Activated CD8-positive, alpha-beta memory T cell treated with anti-CD3 and anti-CD28 coated beads, Interleukin-2, amount 50 U/mL, for 1 hour (primary cell): Measurements from ENCODE around the gene PLSCR4.
"Not testable (repeated sequence)": the region's sequence is repeated elsewhere in the genome, so short reads cannot be mapped to it uniquely, and the experiment has no call there.

ENCODE experiments used
- DNase-seq: peaks from one replicate; pipeline ENCODE4 v3.0.0-alpha.2; 2020; ENCODE audit errors: extremely low read depth

Gene PLSCR4

DNA sequence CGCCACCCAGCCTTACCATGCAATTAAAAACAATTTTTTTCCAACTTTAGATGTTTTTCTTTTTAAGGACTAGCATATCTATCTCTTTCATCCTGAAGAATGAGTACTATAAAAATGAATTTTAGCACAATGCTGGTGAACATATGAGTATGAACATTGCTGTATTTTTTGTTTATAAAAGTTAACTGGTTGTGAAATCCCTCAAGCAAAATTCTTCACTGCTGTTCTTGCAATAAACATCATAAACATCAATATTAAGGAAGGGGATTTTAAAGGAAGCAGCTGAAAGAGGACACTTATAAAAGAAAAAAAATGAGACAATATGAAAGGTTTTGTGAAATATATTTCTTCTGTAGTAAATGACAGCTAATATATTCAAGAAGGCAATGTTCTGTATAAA lies 3.0 kb downstream of the PLSCR4 start:
- no peak for DNase-seq

DNA sequence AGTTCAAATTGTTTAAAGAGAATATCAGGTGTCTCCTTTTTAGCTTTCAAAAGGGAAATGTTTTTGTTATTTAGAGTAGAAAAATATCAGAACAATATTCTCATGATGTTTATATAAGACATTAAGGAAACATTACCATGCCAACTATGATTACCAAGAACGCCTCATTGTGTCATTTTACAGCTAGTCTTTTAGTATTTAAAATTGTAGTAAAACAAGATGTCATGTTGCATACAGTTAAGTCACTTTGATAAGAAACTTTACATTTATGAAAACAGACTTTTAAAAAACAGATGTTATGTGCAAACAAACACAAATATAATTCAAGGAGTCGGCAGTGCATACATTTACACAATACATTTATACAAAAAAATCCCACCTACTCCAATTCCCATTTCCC lies 4.4 kb downstream of the PLSCR4 start:
- no peak for DNase-seq

DNA sequence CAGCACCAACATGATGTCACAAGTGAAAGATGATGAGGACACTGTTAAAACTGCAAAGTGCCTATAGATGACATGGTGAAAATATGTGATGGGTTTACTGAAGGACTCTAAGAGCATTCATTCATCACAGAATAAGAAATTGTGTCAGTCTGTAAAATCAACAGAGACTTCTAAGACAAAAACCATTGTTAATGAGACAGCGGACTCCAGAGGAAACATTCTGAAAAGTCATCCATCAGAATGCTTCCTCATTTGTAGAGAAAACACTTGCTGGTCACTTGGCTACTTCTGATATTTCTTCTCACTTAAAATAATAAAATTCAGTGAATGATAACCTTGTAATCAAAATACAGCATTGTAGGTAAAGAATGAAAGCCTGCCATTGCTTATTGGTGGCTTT lies 7.3 kb downstream of the PLSCR4 start:
- DNase-seq: no peak

DNA sequence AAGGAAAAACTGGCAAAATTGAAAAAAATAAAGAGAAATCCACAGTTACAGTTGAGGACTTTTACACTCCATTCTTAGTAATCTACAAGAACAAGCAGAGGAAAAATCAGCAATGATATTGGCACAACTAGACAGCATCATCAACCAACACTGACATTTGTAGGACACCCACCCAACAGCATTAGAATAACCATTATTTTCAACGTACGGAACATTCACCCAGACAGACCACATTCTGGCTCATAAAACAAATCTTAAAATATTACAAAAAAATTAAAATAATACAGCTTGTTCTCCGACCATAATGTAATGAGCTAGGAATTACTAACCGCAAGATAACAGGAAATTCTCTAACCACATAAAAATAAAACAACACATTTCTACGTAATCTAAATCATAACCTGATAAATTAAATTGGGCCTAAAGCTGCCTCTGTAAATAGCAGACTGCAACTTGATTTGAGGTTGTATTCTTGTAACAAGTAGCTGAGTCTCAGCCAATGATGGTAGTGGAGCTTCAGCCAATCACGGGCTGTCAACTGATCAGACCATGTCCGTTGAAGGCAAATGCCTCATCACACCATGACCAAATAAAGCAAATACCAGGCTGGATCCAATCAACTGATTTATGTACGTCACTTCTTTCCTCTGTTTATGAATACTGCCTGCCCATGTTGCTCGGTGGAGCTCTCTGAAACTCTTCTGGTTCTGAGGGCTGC lies 9.2 kb downstream of the PLSCR4 start:
- DNase-seq: no peak

DNA sequence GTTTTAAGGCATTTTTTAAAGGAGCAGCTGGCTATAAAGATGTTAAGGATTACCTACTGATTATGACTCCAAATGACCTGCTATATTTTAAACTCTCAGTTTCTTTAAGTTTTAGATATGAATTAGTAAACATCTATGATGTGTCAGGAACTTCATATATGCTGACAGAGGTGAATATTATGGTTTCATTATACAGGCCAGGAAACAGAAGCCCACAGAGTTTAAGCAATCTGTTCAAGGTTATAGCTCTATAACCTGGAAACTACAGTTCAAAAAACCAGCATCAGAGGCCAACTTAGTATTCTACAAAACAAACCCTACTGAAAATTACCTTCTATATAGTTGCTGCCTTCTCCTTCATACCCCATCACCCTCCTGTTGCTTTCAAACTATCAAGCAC lies 17.4 kb downstream of the PLSCR4 start:
- no peak for DNase-seq

DNA sequence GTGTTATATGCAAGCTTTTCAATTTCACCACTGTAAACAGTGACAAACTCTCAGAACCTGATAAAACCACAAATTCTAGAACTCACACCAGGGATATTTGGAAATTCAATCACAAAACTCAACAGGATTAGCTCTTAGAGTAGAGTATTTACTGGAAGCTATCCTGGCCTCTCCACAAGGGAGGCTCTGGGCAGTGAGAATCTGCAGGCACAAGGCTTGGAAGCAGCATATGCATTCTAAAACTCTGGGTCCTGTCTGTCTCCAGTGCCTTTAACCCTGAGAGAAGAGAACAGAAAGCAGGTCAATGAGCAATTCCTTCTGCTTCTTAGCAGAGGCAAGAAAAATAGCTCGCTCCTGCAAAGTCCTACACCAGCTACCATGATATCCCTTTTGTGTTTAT lies 23.4 kb downstream of the PLSCR4 start:
- DNase-seq: no peak

DNA sequence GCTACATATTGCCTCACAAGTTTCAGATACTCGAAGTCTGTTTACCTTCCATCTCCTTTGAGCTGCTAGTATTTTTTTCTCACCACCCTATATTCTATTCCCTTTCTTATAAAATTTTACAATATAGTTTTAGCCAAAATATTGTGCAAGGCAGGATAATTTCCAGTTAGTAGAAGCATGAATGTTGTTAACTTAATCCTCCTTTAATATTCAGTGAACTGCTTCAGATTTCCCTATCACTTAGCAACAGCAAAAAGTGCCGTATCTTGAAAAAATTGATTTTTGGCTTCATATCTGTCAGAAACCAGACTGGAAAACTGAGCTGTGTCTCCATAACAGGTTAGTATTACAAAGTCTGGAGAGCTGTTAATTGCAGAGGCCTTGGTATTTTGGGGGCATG lies 24.0 kb downstream of the PLSCR4 start:
- DNase-seq: no peak

DNA sequence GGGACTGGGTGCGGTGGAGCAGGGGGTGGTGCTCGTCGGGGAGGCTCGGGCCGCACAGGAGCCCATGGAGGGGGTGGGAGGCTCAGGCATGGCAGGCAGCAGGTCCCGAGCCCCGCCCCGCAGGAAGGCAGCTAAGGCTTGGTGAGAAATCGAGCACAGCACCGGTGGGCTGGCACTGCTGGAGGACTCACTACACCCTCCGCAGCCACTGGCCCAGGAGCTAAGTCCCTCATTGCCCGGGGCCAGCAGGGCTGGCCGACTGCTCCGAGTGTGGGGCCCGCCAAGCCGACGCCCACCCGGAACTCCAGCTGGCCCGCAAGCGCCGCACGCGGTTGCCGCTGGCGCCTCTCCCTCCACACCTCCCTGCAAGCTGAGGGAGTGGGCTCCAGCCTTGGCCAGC lies 25.4 kb downstream of the PLSCR4 start:
- not testable (repeated sequence) for DNase-seq

DNA sequence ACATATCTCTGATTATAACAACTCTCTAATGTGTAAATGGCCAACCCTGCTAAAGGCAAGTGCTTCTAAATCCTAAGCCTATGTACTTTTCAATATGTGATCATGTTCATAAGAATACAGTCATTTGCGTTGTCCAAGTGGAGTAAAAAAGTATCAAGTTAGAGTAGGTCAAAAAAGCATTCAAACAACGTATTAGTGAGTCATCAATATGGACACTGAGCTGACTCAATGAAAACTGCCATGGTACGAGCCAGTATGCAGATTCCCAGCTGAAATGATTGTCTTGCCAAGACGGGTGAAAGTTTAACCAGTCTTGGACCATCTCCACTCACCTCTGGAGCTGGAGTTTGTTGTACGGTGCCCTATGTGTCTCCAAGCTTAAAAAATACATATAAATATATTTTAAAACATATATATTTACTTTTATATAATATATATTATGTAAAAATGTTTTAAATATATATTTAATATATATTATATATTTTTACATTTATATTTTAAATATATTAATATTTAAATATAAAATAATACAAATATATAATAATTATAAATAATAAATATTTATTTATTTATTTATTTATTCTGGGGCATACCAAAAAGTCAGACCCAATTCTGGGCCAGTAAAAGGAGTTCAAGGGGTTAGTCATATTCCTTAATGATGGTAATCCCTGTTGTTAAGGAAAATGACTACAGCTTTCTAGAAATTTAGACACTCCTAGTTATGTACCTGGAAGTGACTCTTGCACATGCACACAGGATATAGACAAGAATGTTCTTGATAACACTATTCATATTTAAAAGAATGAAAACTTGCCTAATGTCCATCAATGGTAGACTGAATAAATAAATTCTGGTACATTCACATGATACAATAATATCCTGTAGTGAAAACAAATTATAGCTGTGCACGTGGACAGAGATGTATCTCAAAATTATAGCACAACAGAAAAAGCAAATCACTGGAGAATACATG lies 27.2 kb downstream of the PLSCR4 start:
- no peak for DNase-seq

DNA sequence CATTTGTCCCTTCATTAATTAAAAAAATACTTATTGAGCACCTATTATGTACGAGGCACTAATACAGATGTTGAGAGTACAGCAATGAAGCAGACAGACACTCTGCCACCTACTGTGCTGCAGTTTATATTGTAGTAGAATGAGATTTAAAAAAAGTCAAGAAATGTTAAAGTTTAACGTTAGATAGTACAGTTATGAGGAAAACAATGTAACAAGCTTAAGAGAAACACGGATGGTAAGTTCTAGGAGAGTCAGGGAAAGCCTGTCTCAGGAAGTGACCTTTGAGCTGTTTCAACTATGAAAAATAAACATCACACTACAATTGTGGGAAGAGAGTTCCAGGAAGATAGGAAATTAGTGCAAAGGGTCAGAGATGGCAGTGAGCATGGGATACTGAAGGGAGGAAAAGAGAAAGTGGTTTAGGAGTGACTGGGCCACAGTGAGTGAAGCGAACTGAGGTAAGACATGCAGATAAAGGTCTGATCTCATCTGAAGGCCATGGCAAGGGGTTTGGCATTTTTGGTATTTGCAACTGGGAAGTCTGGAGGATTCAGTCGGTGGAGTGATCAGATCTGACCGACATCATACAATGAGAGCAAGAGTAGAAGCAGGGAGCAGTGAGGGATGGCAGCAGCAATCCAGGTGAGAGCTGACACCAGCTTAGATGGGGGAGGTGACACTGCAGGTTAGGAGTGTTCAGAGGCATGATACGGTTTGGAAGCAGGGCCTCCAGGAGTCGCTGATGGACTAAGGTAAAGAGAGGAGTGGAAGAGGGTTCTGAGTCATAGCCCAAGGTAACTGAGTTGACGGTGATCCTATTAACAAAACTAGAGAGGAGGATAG lies 28.5 kb downstream of the PLSCR4 start:
- no peak for DNase-seq

DNA sequence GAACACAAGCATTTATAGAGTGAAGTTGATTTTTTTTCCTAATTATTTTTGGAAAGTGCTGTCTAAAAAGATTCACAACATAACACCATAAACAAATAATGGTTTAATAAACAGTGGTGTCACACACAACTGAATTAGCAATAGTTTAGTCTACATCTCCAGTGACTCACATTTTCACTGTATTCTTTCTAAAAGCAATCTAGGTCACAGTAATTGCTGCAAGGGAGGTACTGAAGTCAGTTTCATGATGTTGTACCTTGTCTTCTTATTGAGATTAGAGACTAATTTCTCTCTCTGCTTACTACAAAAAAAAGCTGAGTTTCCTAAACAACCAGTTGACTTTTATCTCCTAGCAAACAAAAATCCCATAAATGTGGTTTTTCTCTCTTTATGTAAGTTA lies 29.6 kb downstream of the PLSCR4 start:
- DNase-seq: no peak

DNA sequence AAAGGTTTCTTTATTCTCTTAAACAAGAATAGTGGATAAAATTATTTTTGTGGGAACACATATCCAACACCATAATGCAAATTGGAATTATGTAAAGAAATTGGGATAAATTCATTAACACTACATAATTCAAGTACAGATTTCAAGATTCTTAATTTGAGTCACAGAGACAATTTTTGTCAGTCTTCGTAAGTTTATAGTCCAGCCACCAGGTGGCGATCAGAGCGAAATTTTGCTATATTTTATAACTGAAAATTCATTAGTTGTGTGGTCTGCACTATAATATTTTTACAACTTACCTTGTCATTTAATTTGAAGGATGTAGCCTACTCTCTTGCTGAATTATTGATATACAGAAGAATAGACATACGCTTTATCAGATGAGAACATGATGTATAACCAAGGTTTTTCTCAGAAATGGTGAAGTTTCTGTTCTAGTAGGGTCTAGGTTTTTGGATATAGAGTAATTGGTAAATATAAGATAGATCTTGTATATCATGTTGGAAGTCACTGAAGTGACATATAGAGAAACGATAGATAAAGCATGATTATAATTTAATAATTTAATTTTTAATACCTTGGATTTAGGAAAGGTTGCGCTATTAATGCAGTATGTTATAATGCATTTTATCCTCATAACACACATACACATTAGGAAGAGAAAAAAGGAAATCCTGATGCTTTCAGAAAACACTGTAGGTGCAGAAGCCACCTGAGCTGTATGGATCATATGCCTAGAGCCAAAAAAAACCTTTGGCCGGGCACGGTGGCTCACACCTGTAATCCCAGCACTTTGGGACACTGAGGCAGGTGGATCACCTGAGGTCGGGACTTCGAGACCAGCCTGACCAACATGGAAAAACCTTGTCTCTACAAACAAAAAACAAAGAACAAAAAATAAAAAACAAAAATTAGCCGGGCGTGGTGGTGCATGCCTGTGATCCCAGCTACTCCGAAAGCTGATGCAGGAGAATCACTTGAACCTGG lies 31.7 kb downstream of the PLSCR4 start:
- DNase-seq: peak; percentile 3

DNA sequence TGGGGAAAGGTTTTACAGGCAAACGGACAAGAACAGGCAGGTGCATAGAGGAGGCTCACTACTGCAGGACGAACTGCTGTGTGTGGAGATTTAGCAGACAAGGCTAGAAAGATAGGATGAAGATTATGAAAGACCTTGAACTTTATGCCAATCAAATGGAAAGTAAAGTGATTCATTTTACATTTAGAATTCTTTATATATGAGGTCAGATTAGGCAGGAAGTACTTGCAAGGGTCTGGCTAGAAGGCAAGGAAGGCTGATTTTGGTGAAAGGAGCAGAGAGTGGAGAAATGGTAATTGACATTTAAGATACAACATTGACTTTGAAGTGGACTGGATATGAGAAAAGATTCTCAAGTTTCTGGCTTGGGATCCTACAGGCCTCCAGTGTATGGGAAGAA lies 33.6 kb downstream of the PLSCR4 start:
- DNase-seq: no peak

DNA sequence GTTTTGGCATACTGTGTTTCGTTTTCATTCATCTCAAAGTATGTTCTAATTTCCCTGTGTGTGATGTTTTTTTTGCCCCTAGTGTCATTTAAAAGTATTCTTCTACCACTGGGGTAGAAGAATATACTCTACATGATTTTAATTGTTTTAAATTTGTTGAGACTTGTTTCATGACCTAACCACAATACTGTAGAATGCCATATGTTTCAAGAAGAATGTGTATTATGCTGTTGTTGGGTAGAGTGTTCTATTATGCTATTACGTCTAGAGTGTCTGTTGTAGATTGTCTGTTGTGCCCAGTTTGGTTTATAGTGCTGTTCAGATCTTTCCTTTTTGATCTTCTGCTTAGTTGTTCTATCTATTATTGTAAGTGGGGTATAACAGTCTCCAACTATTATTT lies 36.4 kb downstream of the PLSCR4 start:
- DNase-seq: no peak

DNA sequence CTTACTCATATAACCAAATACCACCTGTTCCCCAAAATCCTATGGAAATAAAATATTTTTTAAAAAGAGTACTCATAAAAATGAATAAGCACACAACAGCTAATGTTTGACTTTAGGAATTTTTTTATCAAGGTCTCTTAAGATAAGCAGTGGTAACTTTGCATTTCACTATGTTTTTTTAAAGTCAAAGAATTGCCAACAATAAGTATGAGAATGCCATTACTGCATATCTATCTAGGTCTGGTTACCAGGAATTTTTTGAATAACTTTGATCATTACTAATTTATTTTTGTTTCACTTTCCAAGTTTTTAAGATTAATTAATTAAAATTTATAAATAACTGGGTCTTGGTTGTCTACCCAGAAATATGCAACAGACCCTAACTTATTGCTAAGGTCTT lies 41.5 kb downstream of the PLSCR4 start:
- no peak for DNase-seq

DNA sequence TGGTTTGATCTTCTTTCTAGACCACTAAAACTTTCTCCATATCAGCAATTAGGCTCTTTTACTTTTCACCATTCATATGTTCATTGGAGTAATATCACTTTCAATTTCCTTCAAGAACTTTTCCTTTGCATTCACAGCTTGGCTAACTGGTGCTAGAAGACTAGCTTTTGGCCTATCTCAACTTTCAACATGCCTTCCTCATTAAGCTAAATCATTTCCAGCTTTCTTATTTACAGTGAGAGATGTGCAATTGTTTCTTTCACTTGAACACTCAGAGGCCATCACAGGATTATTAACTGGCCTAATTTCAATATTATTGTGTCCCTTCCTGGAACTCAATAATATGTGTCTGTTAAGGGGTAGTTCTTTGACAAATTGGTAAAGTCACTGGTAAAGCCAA lies 47.1 kb downstream of the PLSCR4 start:
- DNase-seq: no peak

DNA sequence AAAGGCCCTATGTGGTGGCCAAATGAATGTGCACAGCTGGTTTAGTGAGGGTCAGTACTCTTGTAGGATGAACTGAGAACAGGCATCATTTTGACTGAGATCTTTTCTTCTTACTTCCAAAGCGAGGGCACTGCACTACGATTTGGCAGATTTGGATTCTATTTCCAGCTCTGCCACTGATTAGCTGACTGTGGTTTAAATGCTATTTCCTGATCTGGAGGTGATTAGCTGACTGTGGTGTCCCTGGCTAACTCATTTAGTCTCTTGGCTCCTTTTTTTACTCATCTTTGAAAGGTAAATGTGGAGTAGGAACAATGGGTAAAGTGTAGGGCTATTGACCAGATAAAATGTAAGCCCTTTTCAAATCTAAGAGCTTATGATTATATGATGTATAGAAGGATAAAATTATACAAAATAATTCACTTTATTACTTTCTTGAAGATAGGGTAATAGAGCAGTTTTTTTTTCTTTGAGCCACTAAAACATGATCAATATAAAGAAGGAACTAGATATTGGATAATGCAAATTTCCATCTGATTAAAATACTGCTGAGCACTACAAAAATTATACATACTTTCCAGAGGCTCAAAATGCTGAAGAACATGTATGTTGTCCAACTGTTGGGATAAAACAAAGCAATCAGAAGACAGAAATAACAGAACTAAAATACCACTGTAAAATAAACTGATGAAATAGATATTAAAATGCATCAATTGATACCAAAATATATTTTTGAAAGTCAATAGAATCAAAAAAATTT lies 50.3 kb downstream of the PLSCR4 start:
- DNase-seq: no peak

DNA sequence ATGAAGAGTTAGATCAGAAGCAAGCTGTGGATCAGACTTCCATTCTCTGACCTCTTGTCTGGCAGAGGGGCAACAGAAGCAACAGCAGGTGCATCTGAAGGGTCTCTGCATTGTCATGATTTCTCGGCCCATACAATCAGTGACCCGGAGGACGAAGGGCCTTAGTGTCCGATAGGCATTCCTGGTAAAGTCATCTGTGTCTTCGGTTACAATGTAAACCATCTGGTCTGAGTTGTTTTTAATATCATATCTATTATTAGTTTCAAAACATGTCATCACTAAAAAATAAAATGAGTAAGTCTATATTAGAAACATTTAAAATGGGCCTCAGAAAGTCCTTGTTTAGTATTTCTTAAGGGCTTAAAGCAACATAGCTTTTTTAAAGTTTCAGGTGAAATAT lies 51.1 kb downstream of the PLSCR4 start:
- no peak for DNase-seq

DNA sequence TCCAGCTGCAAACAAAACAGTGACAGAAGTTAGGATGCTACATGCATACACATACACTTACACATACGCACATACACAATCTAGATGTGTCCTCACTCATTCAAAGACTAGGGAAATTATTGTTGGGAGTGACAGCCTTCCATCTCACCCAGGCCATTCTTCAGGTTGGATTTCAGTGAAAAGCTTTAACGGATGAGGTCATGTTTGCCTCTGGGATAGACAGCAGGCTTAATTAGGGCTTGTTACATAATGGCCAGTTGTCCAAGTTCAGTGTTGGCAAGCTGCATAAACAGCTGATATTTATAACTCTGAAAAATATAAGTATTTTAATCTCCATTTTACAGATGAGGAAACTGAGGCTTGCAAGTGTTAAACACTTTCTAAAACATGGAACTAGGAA lies 54.1 kb downstream of the PLSCR4 start:
- no peak for DNase-seq

DNA sequence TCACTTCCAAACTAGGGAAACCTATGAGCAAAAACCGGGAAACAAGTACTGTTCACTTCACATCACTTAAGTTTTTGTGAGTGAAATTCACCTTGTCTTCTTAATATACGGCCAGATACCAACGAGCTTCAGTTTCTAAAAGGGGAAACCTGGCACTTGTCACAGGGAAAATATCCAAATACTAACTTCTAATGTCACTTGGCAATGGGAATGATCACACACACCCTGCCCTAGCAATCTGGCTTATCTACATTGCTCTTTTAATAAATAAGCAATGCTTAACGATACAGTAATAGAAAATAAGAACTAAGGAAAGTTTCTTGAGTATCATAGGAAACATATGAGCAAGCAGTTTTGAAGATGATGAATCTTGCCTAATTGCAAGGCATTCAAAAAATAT lies 55.3 kb downstream of the PLSCR4 start:
- no peak for DNase-seq
